ENCODE measurements around the gene POLD4. TPM values are rescaled to one million over a fixed set of nuclear protein-coding genes. Genes with fewer than 3 reads are reported as not detected.

Gene POLD4
- total RNA-seq, 1 experiment from 2014 or later: 44.2 TPM

GRCh38 chr11:67304511-67305113, 48.7 kb downstream of the POLD4 start:
- Histone ChIP-seq H3K4me2 (ENCODE audit: low read length) (peak overlapping the region; percentile 95), H3K9me2 (ENCODE audit: insufficient read depth) (no peaks in the 10 kb centered on the region), H3K27me3 (ENCODE audit: insufficient read depth, low read length) (no peaks in the 10 kb centered on the region), H4K20me1 (ENCODE audit: insufficient read depth) (no peaks in the 10 kb centered on the region), H3K36me3 (ENCODE audit: control insufficient read depth in 1 of 2, insufficient read depth in 2 of 2, low read length in 2 of 2) (peaks cover 5 to 10% of the 10 kb centered on the region in 2 experiments; a peak in 3 of 4 replicates), H2AFZ (ENCODE audit: low read depth, low read length, poor library complexity, severe bottlenecking) (no peak overlapping the region), H3K9me3 (ENCODE audit: control insufficient read depth in 1 of 2, insufficient read depth in 1 of 2, low read depth in 1 of 2, low read length in 2 of 2) (no peaks in the 10 kb centered on the region), H3K4me1 (ENCODE audit: control insufficient read depth in 1 of 2, insufficient read depth in 2 of 2, low read length in 2 of 2) (peaks cover 21 to 25% of the 10 kb centered on the region in 2 experiments), H3K4me3 (replicated peaks in 1 of 2; ENCODE audit: low read depth in 1 of 2, low read length in 2 of 2) (peak overlapping the region; percentile 79 to 91), H3K79me2 (ENCODE audit: insufficient read depth, low read length) (peaks cover 10% of the 10 kb centered on the region), H3K9ac (ENCODE audit: low read length) (peak overlapping the region; percentile 90), H3K27ac (ENCODE audit: low read depth, low read length) (peak overlapping the region; percentile 85)
- BruUV-seq (replicated peaks): TSS peak; percentile 46
- ChIA-PET CTCF (no interaction called here), RAD21 (ENCODE audit: low non-redundant PET in 1 of 2, low total read pairs in 2 of 2, uncharacterized antibody in 2 of 2, unreplicated experiment in 2 of 2) (no interaction called here), POLR2A (no interaction called here)
- no peak for ATAC-seq
- DNase-seq (ENCODE audit: low read depth, low spot score): no peak
- TF ChIP-seq RAD21 (IDR thresholded peaks at IDR 0.05; ENCODE audit: low read depth): no peak
- intact Hi-C loops (cut with micrococcal nuclease): no loop called here

- Histone ChIP-seq H3K9me3 (ENCODE audit: control insufficient read depth in 1 of 2, insufficient read depth in 1 of 2, low read depth in 1 of 2, low read length in 2 of 2) (no peaks in the 10 kb centered on the region), H3K9me2 (ENCODE audit: insufficient read depth) (no peaks in the 10 kb centered on the region), H3K27me3 (ENCODE audit: insufficient read depth, low read length) (no peaks in the 10 kb centered on the region), H3K4me3 (replicated peaks in 1 of 2; ENCODE audit: low read depth in 1 of 2, low read length in 2 of 2) (peak overlapping the region; percentile 79 to 91), H3K36me3 (ENCODE audit: control insufficient read depth in 1 of 2, insufficient read depth in 2 of 2, low read length in 2 of 2) (peaks cover 10% of the 10 kb centered on the region in 2 experiments; a peak in 3 of 4 replicates), H3K4me2 (ENCODE audit: low read length) (peak overlapping the region; percentile 95), H3K9ac (ENCODE audit: low read length) (peak overlapping the region; percentile 90), H3K27ac (ENCODE audit: low read depth, low read length) (peak overlapping the region; percentile 85), H3K4me1 (ENCODE audit: control insufficient read depth in 1 of 2, insufficient read depth in 2 of 2, low read length in 2 of 2) (peaks cover 21 to 25% of the 10 kb centered on the region in 2 experiments), H2AFZ (ENCODE audit: low read depth, low read length, poor library complexity, severe bottlenecking) (no peak overlapping the region), H3K79me2 (ENCODE audit: insufficient read depth, low read length) (peaks cover 12% of the 10 kb centered on the region), H4K20me1 (ENCODE audit: insufficient read depth) (no peaks in the 10 kb centered on the region)
- POLR2A ChIA-PET: interaction anchor here (1.0 to 2.4 kb wide), 3 partner anchors 10 to 16 kb away, joined by 3 to 11 read pairs (median 6); partner anchors contain the start of gene ANKRD13D
- RAD21 ChIA-PET (ENCODE audit: low non-redundant PET in 1 of 2, low total read pairs in 2 of 2, uncharacterized antibody in 2 of 2, unreplicated experiment in 2 of 2): interaction anchor here in 1 of 2 experiments (0.6 to 1.4 kb wide), 2 partner anchors 13 to 22 kb away, joined by 3 to 5 read pairs; no protein-coding TSS in a partner anchor
- CTCF ChIA-PET: interaction anchor here (0.7 to 1.5 kb wide), 3 partner anchors 13 to 43 kb away, joined by 3 to 9 read pairs (median 5); partner anchors contain the start of gene ANKRD13D
- intact Hi-C loops (cut with micrococcal nuclease): no loop called here
- no TSS peak for BruUV-seq (replicated peaks)
- no peak for TF ChIP-seq POLR2A (IDR thresholded peaks at IDR 0.05; ENCODE audit: borderline replicate concordance, extremely low read depth, insufficient read depth, insufficient read length)
- TF ChIP-seq ZFX (IDR thresholded peaks at IDR 0.05): peak; percentile 63; the same call in 1 of the 2 replicates
- DNase-seq (ENCODE audit: low read depth, low spot score): no peak
- peak; percentile 33 for ATAC-seq
Measured at GRCh38 chr11:67303835-67304411, 49.4 kb downstream of the POLD4 start.
